ENCODE measurements around the gene MISP3. TPM values are rescaled to one million over a fixed set of nuclear protein-coding genes. Genes with fewer than 3 reads are reported as not detected.
A peak's percentile ranks its signal among the peaks of the same experiment; 100 is the strongest.

MISP3 gene
- total RNA-seq, 1 donor from 2014 or later = 8.1 TPM

- Histone ChIP-seq H3K36me3 (peaks cover 39% of the 10 kb centered on the region), H3K4me3 (peak overlapping the region; percentile 95), H3K9me3 (replicated peaks) (peaks cover 12% of the 10 kb centered on the region), H3K4me1 (peaks cover 24% of the 10 kb centered on the region), H3K27ac (replicated peaks) (peak overlapping the region; percentile 98), H3K27me3 (ENCODE audit: low read depth) (no peaks in the 10 kb centered on the region)
- intact Hi-C loops (cut with micrococcal nuclease) = no loop called here
- TF ChIP-seq CTCF (IDR thresholded peaks at IDR 0.05; ENCODE audit: borderline replicate concordance) = no peak
- DNase-seq = no peak
Observed at GRCh38 chr19:14091813-14092462, 19.4 kb downstream of the MISP3 start.

GRCh38 chr19:14093117-14093823 is 20.7 kb downstream of the MISP3 start:
- TF ChIP-seq CTCF (IDR thresholded peaks at IDR 0.05; ENCODE audit: borderline replicate concordance) = no peak
- Histone ChIP-seq H3K27ac (replicated peaks) (no peak overlapping the region), H3K27me3 (ENCODE audit: low read depth) (no peaks in the 10 kb centered on the region), H3K4me3 (no peak overlapping the region), H3K36me3 (peaks cover 43% of the 10 kb centered on the region), H3K9me3 (replicated peaks) (peaks cover 12% of the 10 kb centered on the region), H3K4me1 (peaks cover 24% of the 10 kb centered on the region)
- intact Hi-C loops (cut with micrococcal nuclease) = no loop called here
- no peak for DNase-seq

- no peak overlapping the region for H3K4me3 ChIP-seq
- TF ChIP-seq CTCF (IDR thresholded peaks at IDR 0.05; ENCODE audit: borderline replicate concordance) = no peak
- H3K9me3 ChIP-seq (replicated peaks) = peaks cover 12% of the 10 kb centered on the region
- H3K27ac ChIP-seq (replicated peaks) = no peak overlapping the region
- H3K27me3 ChIP-seq (ENCODE audit: low read depth) = no peaks in the 10 kb centered on the region
- peaks cover 51% of the 10 kb centered on the region for H3K36me3 ChIP-seq
- intact Hi-C loops (cut with micrococcal nuclease) = no loop called here
- no peak for DNase-seq
- peaks cover 11% of the 10 kb centered on the region for H3K4me1 ChIP-seq
Observed at GRCh38 chr19:14094854-14095253, 22.3 kb downstream of the MISP3 start.

- peaks cover 12% of the 10 kb centered on the region for H3K9me3 ChIP-seq (replicated peaks)
- no peaks in the 10 kb centered on the region for H3K27me3 ChIP-seq (ENCODE audit: low read depth)
- H3K36me3 ChIP-seq = peaks cover 67% of the 10 kb centered on the region
- intact Hi-C loops (cut with micrococcal nuclease) = no loop called here
- no peak for DNase-seq
- TF ChIP-seq CTCF (IDR thresholded peaks at IDR 0.05; ENCODE audit: borderline replicate concordance) = no peak
- H3K27ac ChIP-seq (replicated peaks) = no peak overlapping the region
- peaks cover 7% of the 10 kb centered on the region for H3K4me1 ChIP-seq
- H3K4me3 ChIP-seq = no peak overlapping the region
Observed at GRCh38 chr19:14096272-14096992, 23.8 kb downstream of the MISP3 start.

GRCh38 chr19:14097532-14098151 is 25.1 kb downstream of the MISP3 start:
- H3K9me3 ChIP-seq (replicated peaks) = peaks cover 12% of the 10 kb centered on the region
- H3K27me3 ChIP-seq (ENCODE audit: low read depth) = no peaks in the 10 kb centered on the region
- peaks cover 79% of the 10 kb centered on the region for H3K36me3 ChIP-seq
- H3K27ac ChIP-seq (replicated peaks) = no peak overlapping the region
- intact Hi-C loops (cut with micrococcal nuclease) = no loop called here
- TF ChIP-seq CTCF (IDR thresholded peaks at IDR 0.05; ENCODE audit: borderline replicate concordance) = peak; percentile 46
- DNase-seq = no peak
- H3K4me1 ChIP-seq = peaks cover 12% of the 10 kb centered on the region
- H3K4me3 ChIP-seq = no peak overlapping the region
